CD4-positive, alpha-beta T cell treated with Interleukin-15 for 1 hour (primary cell): ENCODE measurements around the gene TRNAU1AP.
"Not testable (repeated sequence)": the region's sequence is repeated elsewhere in the genome, so short reads cannot be mapped to it uniquely, and the experiment has no call there.

Source experiments
- DNase-seq: peaks from one replicate; pipeline ENCODE4 v3.0.0-alpha.2; 2020

TRNAU1AP gene

GRCh38 chr1:28522537-28522936 lies 30.3 kb upstream of the TRNAU1AP start:
- DNase-seq, result not testable (repeated sequence)

- DNase-seq, result not testable (repeated sequence)
Observed at GRCh38 chr1:28525002-28525642, 27.8 kb upstream of the TRNAU1AP start.

DNA sequence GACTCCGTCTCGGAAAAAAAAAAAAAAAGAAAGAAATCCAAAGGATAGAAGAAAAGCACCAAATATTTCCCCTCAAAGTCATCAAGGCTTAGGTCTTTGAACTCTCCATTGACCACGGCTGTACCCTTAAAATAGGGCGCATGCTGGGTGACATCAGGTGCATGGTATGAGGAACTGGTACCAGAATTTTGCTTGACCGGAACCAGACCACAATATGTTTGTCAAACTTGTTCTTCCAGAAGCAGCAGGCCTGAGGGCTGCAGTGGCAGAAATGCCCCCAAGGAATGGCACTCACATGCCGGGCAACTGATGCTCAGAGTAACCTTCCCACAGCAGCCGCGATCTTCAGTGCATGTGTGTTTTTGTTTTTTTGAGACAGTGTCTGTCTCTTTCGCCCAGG lies 26.0 kb upstream of the TRNAU1AP start:
- no peak for DNase-seq

DNA sequence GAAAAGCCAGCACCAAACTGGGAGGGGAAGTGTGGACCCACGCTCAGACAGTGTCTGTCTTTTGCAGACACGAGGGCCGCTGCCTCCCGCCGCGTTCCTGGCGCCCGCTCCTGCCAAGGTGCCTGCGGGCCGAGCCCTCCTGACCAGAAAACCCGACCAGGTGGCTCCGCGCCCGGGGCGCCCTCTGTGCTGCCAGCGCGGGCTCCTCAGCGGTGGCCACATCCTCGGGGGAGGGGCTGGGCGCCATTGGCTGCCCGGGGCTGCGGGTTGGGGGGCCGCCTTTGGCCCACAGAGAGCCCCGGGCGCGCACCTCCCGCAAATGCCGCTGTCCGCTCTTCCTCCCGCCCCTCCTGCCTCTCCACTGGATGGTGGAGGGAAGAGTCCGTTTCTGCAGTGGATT lies 22.4 kb upstream of the TRNAU1AP start:
- DNase-seq, result no peak

DNA sequence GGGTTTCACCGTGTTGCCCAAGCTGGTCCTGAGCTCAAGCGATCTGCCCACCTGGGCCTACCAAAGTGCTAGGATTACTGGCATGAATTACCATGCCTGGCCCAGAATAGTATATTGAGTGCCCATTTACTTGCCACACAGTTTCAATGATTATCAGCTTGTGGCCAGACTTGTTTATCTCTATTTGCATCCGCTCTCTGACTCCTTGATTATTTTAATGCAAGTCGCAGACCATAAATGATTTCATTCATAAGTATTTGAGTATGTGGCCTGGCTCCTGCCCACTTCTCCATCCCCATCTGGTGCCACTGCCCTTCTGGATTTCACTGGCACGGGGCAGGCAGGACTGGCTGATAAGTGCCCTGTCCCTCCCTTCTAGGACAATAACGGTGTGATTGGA lies 18.2 kb upstream of the TRNAU1AP start:
- DNase-seq, result no peak

- DNase-seq, result no peak
Observed at GRCh38 chr1:28535180-28535579, 17.7 kb upstream of the TRNAU1AP start.

DNA sequence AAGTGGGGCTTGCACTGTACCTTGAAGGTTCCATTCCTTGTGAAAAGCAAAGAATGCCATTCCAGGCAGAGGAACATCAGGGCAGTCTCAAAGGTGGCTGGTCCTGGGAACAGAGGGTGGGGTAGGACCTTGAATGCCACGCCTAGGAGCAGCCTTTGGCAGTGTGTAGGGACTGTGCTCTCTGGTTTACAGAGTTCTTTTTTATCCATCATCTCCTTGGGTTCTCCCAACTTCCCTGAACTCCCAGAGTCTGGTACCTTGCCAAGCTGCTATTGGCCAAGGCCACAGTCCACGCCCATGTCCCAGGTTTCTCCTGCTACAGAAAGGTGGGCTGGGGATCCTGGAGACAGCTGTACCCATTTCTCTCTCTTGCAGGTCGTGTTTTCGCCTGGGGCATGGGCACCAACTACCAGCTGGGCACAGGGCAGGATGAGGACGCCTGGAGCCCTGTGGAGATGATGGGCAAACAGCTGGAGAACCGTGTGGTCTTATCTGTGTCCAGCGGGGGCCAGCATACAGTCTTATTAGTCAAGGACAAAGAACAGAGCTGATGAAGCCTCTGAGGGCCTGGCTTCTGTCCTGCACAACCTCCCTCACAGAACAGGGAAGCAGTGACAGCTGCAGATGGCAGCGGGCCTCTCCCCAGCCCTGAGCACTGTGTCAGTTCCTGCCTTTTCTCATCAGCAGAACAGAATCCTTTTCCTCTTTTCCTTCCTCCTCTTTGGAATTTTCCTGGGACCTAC lies 15.3 kb upstream of the TRNAU1AP start:
- no peak for DNase-seq

- DNase-seq, result no peak
Observed at GRCh38 chr1:28538286-28538685, 14.6 kb upstream of the TRNAU1AP start.

GRCh38 chr1:28540651-28541050 lies 12.2 kb upstream of the TRNAU1AP start:
- DNase-seq, result no peak

GRCh38 chr1:28541414-28542015 lies 11.4 kb upstream of the TRNAU1AP start:
- not testable (repeated sequence) for DNase-seq

DNA sequence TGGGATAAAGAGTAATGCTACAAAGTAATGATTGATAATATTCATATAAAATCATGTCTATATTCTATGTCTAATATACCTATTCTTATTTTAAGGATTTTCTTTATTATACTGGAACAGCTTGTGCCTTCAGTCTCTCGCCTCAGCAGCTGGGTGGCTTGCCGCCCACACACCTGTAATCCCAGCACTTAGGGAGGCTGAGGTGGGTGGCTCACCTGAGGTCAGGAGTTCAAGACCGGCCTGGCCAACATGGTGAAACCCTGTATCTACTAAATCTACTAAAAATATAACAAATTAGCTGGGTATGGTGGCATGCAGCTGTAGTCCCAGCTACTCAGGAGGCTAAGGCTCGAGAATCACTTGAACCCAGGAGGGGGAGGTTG lies 7.6 kb upstream of the TRNAU1AP start:
- DNase-seq, result no peak

DNA sequence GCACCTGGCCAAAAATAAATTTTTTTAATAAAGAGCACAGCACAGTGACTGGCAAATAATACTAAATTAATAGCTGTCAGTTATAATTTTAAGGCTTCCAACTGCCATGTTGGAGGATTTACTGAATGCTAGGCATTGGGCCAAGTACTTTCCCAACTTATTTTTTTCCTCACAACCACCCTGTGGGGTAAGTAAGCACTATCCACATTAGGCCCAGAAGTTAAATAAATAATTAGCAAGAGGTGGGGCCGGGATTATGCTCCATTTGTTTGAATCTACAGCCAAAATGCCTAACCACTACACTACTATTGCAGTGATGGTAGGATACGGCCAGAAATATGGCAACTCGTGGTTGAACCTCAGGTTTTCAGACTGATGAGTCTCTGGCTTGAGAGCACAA lies 4.6 kb upstream of the TRNAU1AP start:
- no peak for DNase-seq

DNA sequence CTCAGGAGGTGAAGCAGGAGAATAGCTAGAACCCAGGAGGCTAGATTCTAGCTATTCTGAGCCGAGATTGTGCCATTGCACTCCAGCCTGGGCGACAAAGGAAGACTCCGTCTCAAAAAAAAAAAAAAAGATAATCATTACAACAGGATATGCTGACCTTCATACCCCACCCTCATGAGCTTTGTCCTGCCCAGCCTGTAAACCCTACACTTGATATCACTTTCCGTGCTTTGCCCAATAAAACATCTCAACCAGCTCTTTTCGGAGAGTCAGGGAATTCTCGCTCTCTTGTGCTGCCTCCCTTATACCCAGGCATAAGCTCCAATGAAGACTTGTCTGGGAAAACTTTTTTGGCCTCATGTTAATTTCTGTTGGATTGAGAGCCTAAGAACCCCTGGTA lies 1.5 kb upstream of the TRNAU1AP start:
- no peak for DNase-seq

DNA sequence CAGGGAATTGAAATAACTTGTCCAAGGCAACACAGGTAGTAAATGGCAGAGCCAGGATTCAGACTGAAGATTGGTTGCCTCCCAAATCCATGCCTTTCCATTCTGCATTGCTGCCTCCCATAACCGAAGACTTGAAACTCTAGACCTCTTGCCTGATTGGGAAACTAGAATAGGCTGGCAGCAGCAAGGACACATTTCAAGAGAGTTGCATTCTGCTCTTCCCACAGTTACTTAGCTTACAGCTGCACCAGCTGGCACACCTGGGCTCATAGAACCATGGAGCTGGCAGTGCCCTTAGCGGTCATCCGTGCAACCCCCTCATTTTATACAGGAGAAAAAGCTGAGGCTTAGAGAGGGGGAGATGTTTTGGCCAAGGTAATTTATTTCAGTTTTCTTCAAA lies 8.0 kb downstream of the TRNAU1AP start:
- no peak for DNase-seq

DNA sequence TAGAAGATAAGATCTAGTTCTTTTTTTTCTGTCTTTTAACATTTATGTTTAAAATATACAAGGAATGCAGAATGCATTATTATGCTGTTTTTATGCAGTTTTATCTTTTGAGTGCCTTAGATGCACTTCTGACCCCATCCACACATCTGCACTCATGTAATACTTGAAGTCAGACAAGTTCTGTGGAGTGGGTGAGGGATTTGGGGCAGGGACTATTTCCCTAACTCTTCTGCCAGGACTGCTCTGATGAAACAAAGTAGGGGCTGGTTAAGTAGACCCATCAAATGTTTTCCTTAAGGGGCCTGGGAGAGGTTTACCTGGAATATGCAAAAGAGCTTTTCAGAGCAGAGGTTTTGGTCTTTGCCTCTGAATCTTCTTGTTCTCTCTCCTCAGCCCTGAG lies 11.4 kb downstream of the TRNAU1AP start:
- no peak for DNase-seq

DNA sequence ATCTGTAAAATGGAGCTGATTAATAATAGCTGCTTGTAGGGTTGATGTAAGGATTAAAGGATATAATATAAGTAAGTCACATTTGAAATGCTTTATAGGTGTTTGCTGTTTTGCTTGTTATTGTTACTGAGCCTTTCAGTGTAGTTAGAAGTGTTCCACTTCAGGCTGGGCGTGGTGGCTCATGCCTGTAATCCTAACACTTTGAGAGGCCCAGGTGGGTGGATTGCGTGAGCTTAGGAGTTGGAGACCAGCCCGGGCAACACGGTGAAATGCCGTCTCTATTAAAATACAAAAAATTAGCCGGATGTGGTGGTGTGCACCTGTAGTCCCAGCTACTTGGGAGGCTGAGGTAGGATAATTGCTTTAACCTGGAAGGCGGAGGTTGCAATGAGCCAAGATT lies 12.2 kb downstream of the TRNAU1AP start:
- DNase-seq, result no peak

GRCh38 chr1:28565726-28566125 lies 12.8 kb downstream of the TRNAU1AP start:
- no peak for DNase-seq

DNA sequence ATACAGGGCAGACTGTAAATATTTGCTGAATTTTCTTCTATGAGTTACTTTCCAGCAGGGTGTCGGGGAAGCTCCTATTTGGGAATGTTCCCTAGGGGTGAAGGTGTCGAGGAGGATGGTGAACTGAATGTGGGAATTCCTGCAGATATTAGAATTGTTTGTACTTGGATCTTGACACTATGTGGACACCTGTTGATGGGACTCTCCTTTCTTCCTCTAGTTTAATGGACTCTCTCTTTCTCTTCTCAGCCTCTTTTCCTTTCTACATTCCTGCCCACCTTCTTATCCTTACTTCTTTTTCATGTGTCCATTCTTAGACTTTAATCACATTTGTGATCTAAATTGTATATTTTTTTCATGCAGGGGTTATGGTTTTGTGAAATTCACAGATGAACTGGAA lies 14.0 kb downstream of the TRNAU1AP start:
- DNase-seq, result no peak

- DNase-seq, result no peak
Observed at GRCh38 chr1:28571911-28572310, 19.0 kb downstream of the TRNAU1AP start.

GRCh38 chr1:28572891-28573290 lies 20.0 kb downstream of the TRNAU1AP start:
- DNase-seq, result not testable (repeated sequence)

GRCh38 chr1:28573564-28573963 lies 20.7 kb downstream of the TRNAU1AP start:
- no peak for DNase-seq

GRCh38 chr1:28577052-28577678 lies 24.3 kb downstream of the TRNAU1AP start:
- no peak for DNase-seq

- DNase-seq, result no peak
Observed at GRCh38 chr1:28577738-28578536, 25.1 kb downstream of the TRNAU1AP start.
